GM19468 (cell line): ENCODE measurements around the gene FCF1.

ENCODE experiments used
- ATAC-seq: cut with Tn5 transposase; IDR thresholded peaks from one replicate; pipeline ENCODE4 v1.9.1; 2021; ENCODE audit warnings: mild to moderate bottlenecking, moderate library complexity, moderate number of reproducible peaks; ENCODE audit not compliant: unreplicated experiment; ENCODE audit errors: extremely low read depth

The FCF1 gene

GRCh38 chr14:74762917-74763802, 50.2 kb downstream of the FCF1 start, which contains the start of gene YLPM1:
TSS of gene YLPM1 (plus strand) at chr14:74763316. CDS start at chr14:74763490, 174 bp downstream.
- ATAC-seq: peak; percentile 76

- ATAC-seq: no peak
Observed at GRCh38 chr14:74763803-74764531, 51.0 kb downstream of the FCF1 start.

- no peak for ATAC-seq
Observed at GRCh38 chr14:74765721-74766120, 52.8 kb downstream of the FCF1 start.

- ATAC-seq: no peak
Observed at GRCh38 chr14:74771399-74771798, 58.5 kb downstream of the FCF1 start.

GRCh38 chr14:74784634-74785033, 71.7 kb downstream of the FCF1 start:
- no peak for ATAC-seq

GRCh38 chr14:74785056-74785613, 72.2 kb downstream of the FCF1 start:
- no peak for ATAC-seq

- no peak for ATAC-seq
Observed at GRCh38 chr14:74786796-74787315, 73.9 kb downstream of the FCF1 start.
